Measurements from ENCODE around the gene FUT3. TPM values are rescaled to one million over a fixed set of nuclear protein-coding genes. Genes with fewer than 3 reads are reported as not detected.

FUT3 gene
- total and polyA plus RNA-seq, 2 of the 4 experiments (the other 2 are of a cell fraction) = not detected

GRCh38 chr19:5800361-5801270 lies 50.6 kb downstream of the FUT3 start:
- no peak overlapping the region for H4K8ac ChIP-seq (ENCODE audit: low read depth in 2 of 2, low read length in 2 of 2)
- ATAC-seq (ENCODE audit: low read depth) = no peak
- peaks cover 31% of the 10 kb centered on the region for H3K27me3 ChIP-seq (ENCODE audit: control insufficient read depth, insufficient read depth, low read length)
- dilution Hi-C loops (cut with HindIII; ENCODE audit: low sequenced_read_pairs, unreplicated experiment) (no loop called here), in situ Hi-C loops (cut with MboI; ENCODE audit: low sequenced_read_pairs) (loop anchor here (5.0 to 10.0 kb wide), 2 partner anchors 92 to 224 kb away; no protein-coding TSS in a partner anchor), intact Hi-C loops (cut with micrococcal nuclease) (loop anchor here (5.0 to 10.0 kb wide), 2 partner anchors 164 to 222 kb away; no protein-coding TSS in a partner anchor)
- H2BK20ac ChIP-seq (ENCODE audit: low read depth, low read length) = no peak overlapping the region
- no TSS peak for BruUV-seq (replicated peaks)
- 87% methylated on average over 3 of the region's 17 CpGs; no CpG with 5 or more reads in 1 of the 2 experiments for WGBS, 2 experiments (ENCODE audit: extremely low coverage in 2 of 2, insufficient read length in 1 of 2)
- peaks cover 3% of the 10 kb centered on the region; the same call in 1 of the 2 replicates for H3K4me1 ChIP-seq (ENCODE audit: control insufficient read depth, insufficient read depth, low read length)
- no peaks in the 10 kb centered on the region for H4K20me1 ChIP-seq (ENCODE audit: insufficient read depth, low read length)
- no peak overlapping the region for H3K4ac ChIP-seq (ENCODE audit: low read depth, low read length)
- no peak overlapping the region for H3K14ac ChIP-seq (replicated peaks; ENCODE audit: low read depth, low read length)
- H3K9ac ChIP-seq (ENCODE audit: low read depth, low read length) = no peak overlapping the region
- no peak overlapping the region for H2BK15ac ChIP-seq (ENCODE audit: low read depth, low read length)
- CTCF ChIA-PET = no interaction called here
- H3K18ac ChIP-seq (ENCODE audit: low read depth, low read length) = no peak overlapping the region
- no peak overlapping the region for H3K27ac ChIP-seq (ENCODE audit: insufficient read depth, low read length)
- no peak overlapping the region for H3K4me2 ChIP-seq (ENCODE audit: low read depth, low read length)
- no peak overlapping the region for H3K56ac ChIP-seq (ENCODE audit: extremely low read depth, insufficient read depth, low read length)
- no peaks in the 10 kb centered on the region for H3K79me1 ChIP-seq (ENCODE audit: low read depth in 1 of 2, low read length in 2 of 2)
- H3K36me3 ChIP-seq (ENCODE audit: control insufficient read depth, insufficient read depth, low read length) = no peaks in the 10 kb centered on the region
- no peak overlapping the region for H4K5ac ChIP-seq (ENCODE audit: low read depth, low read length)
- H2AK5ac ChIP-seq (ENCODE audit: low read depth, low read length) = no peak overlapping the region
- DNase-seq = no peak
- no peak overlapping the region for H3K23ac ChIP-seq (ENCODE audit: low read depth, low read length)
- H3K9me1 ChIP-seq (ENCODE audit: insufficient read depth, low read length) = no peaks in the 10 kb centered on the region
- H2BK5ac ChIP-seq (ENCODE audit: low read depth, low read length, poor library complexity, severe bottlenecking) = no peak overlapping the region
- H2AK9ac ChIP-seq (replicated peaks; ENCODE audit: low read depth, low read length, poor library complexity) = no peak overlapping the region
- H2AFZ ChIP-seq (replicated peaks; ENCODE audit: low read length, poor library complexity) = peak overlapping the region; percentile 11
- no peak overlapping the region for H3K4me3 ChIP-seq (ENCODE audit: insufficient read depth, low read depth, low read length)
- H3K9me3 ChIP-seq (ENCODE audit: control insufficient read depth, insufficient read depth, low read length) = no peaks in the 10 kb centered on the region
- H4K91ac ChIP-seq (ENCODE audit: insufficient read depth, low read depth, low read length) = no peak overlapping the region
- POLR2A ChIA-PET (ENCODE audit: unreplicated experiment) = no interaction called here
- H2BK120ac ChIP-seq (ENCODE audit: low read depth, low read length) = no peak overlapping the region
- TF ChIP-seq MXI1 (IDR thresholded peaks at IDR 0.05; ENCODE audit: borderline replicate concordance, low read depth, low read length) (no peak), BHLHE40 (IDR thresholded peaks at IDR 0.05; ENCODE audit: low read depth, low read length) (no peak), CTCF (conservative IDR thresholded peaks at IDR 0.05; ENCODE audit: low read depth, low read length) (no peak), MAFK (IDR thresholded peaks at IDR 0.05; ENCODE audit: low read depth, low read length) (no peak), SMC3 (IDR thresholded peaks at IDR 0.05; ENCODE audit: low read depth, low read length) (no peak), FOS (IDR thresholded peaks at IDR 0.05; ENCODE audit: low read depth, low read length) (no peak), ELK1 (IDR thresholded peaks at IDR 0.05; ENCODE audit: borderline replicate concordance, low read depth, low read length) (no peak), CHD1 (IDR thresholded peaks at IDR 0.05; ENCODE audit: low read depth, low read length) (no peak), RFX5 (IDR thresholded peaks at IDR 0.05; ENCODE audit: low read depth, low read length) (no peak), RAD21 (IDR thresholded peaks at IDR 0.05; ENCODE audit: low read length) (no peak), USF2 (IDR thresholded peaks at IDR 0.05; ENCODE audit: low read depth, low read length) (no peak)
